H1 (cell line): Measurements from ENCODE around the gene GRIK4. TPM values are rescaled to one million over a fixed set of nuclear protein-coding genes. Genes with fewer than 3 reads are reported as not detected.

Experiments used
- CTCF ChIA-PET: fragments of 300-600 bp; sonication (Branson Sonifier 250); formaldehyde crosslinking; loops from one replicate; lab custom pipeline; 2021; ENCODE audit not compliant: partially characterized antibody; lab: Charles Lee
- POLR2A ChIA-PET: fragments of 300-600 bp; sonication (Branson Sonifier 250); formaldehyde crosslinking; loops from one replicate; lab custom pipeline; 2021; ENCODE audit warnings: inconsistent platforms; ENCODE audit not compliant: partially characterized antibody; lab: Charles Lee
- DNase-seq, 2 experiments: peaks; one replicate each; pipeline versions ENCODE4 v3.0.0 to v3.0.0-alpha.2; 2010 to 2022; ENCODE audit warnings: low spot score in 2 of 2, low read depth in 1 of 2, mixed read lengths in 1 of 2
- FAIRE-seq: peaks from 2 replicates; lab custom pipeline; 2011; peaks lifted over from hg19 to GRCh38; lab: Jason Lieb, UNC
- H2AFZ ChIP-seq: 2 replicates; pipeline ENCODE4 v1.8.1; 2012; ENCODE audit warnings: low read length, inconsistent platforms
- H2AK5ac ChIP-seq: 2 replicates; pipeline ENCODE4 v1.6.1; 2013; ENCODE audit warnings: low read depth, low read length
- H2BK120ac ChIP-seq: replicated peaks from 2 replicates; pipeline ENCODE3; 2013; ENCODE audit warnings: low read depth, low read length, inconsistent platforms
- H2BK12ac ChIP-seq: 2 replicates; pipeline ENCODE4 v1.6.1; 2013; ENCODE audit warnings: low read depth, low read length
- H2BK15ac ChIP-seq: 2 replicates; pipeline ENCODE4 v1.6.1; 2013; ENCODE audit warnings: low read length
- H2BK20ac ChIP-seq: 2 replicates; pipeline ENCODE4 v1.6.1; 2013; ENCODE audit warnings: low read length
- H2BK5ac ChIP-seq: 2 replicates; pipeline ENCODE4 v1.6.1; 2013; ENCODE audit warnings: low read depth, low read length
- H3K14ac ChIP-seq: 2 replicates; pipeline ENCODE4 v1.6.1; 2013; ENCODE audit warnings: inconsistent platforms; ENCODE audit not compliant: insufficient read length
- H3K18ac ChIP-seq: 2 replicates; pipeline ENCODE4 v1.6.1; 2013; ENCODE audit warnings: low read length; ENCODE audit errors: extremely low read depth
- H3K23ac ChIP-seq: 2 replicates; pipeline ENCODE4 v1.6.1; 2013; ENCODE audit warnings: inconsistent platforms; ENCODE audit not compliant: insufficient read length
- H3K23me2 ChIP-seq: 2 replicates; pipeline ENCODE4 v1.6.1; 2013; ENCODE audit warnings: low read depth, low read length
- H3K27ac ChIP-seq: 2 replicates; pipeline ENCODE4 v1.6.1; 2011; ENCODE audit warnings: low read depth, low read length, inconsistent platforms
- H3K27me3 ChIP-seq, 4 experiments: replicated peaks in 1 of 4; 1 replicate in 1 of 4; 2 replicates in 3 of 4; pipeline versions ENCODE4 v1.6.1 to v1.8.1; 2011 to 2013; ENCODE audit warnings: low read length in 3 of 4, mild to moderate bottlenecking in 3 of 4, inconsistent platforms in 2 of 4, mixed read lengths in 2 of 4, moderate library complexity in 1 of 4; ENCODE audit not compliant: control insufficient read depth in 3 of 4, insufficient read depth in 3 of 4; ENCODE audit errors: extremely low read depth in 1 of 4
- H3K36me3 ChIP-seq, 4 experiments: 2 replicates each; pipeline versions ENCODE4 v1.6.1 to v1.8.1; 2011 to 2013; ENCODE audit warnings: mild to moderate bottlenecking in 4 of 4, low read length in 3 of 4, moderate library complexity in 2 of 4, control low read depth in 1 of 4, inconsistent platforms in 1 of 4; ENCODE audit not compliant: insufficient read depth in 4 of 4, control insufficient read depth in 2 of 4
- H3K4ac ChIP-seq: replicated peaks from 2 replicates; pipeline ENCODE3; 2013; ENCODE audit warnings: low read length, low read depth, mixed read lengths, inconsistent platforms; ENCODE audit not compliant: insufficient read length
- H3K4me1 ChIP-seq, 4 experiments: replicated peaks in 1 of 4; 1 replicate in 1 of 4; 2 replicates in 3 of 4; pipeline versions ENCODE4 v1.6.1 to v1.8.1; 2011 to 2013; ENCODE audit warnings: low read length in 3 of 4, inconsistent platforms in 2 of 4, mixed read lengths in 1 of 4; ENCODE audit not compliant: insufficient read depth in 4 of 4, control insufficient read depth in 3 of 4
- H3K4me2 ChIP-seq, 2 experiments: 2 replicates each; pipeline versions ENCODE4 v1.6.1 to v1.8.1; 2011 to 2013; ENCODE audit warnings: low read depth in 2 of 2, low read length in 2 of 2, control low read depth in 1 of 2, inconsistent platforms in 1 of 2, mild to moderate bottlenecking in 1 of 2; ENCODE audit not compliant: insufficient read depth in 1 of 2
- H3K4me3 ChIP-seq, 4 experiments: fragments of 200-600, 300-600 bp in 1 of 4; sonication (generic), shearing (Covaris generic), sonication (Bioruptor Twin) in 1 of 4; 2 replicates each; pipeline versions ENCODE4 v1.5.1 to v1.8.1; 2011 to 2016; ENCODE audit warnings: low read length in 4 of 4, low read depth in 3 of 4, control low read depth in 2 of 4, inconsistent platforms in 2 of 4, mild to moderate bottlenecking in 2 of 4, mixed read lengths in 1 of 4, moderate library complexity in 1 of 4; ENCODE audit not compliant: insufficient read depth in 2 of 4; ENCODE audit errors: extremely low read depth in 1 of 4
- H3K56ac ChIP-seq: replicated peaks from 2 replicates; pipeline ENCODE3; 2013; ENCODE audit warnings: low read depth, mild to moderate bottlenecking, mixed read lengths, low read length, inconsistent platforms; ENCODE audit not compliant: insufficient read length
- H3K79me1 ChIP-seq: 2 replicates; pipeline ENCODE4 v1.6.1; 2013; ENCODE audit warnings: low read depth, low read length, control low read depth
- H3K79me2 ChIP-seq, 2 experiments: 2 replicates each; pipeline versions ENCODE4 v1.6.1 to v1.8.1; 2012 to 2013; ENCODE audit warnings: low read length in 2 of 2, mild to moderate bottlenecking in 2 of 2, inconsistent platforms in 1 of 2; ENCODE audit not compliant: insufficient read depth in 2 of 2, control insufficient read depth in 1 of 2
- H3K9ac ChIP-seq, 4 experiments: replicated peaks in 1 of 4; 1 replicate in 1 of 4; 2 replicates in 3 of 4; pipeline versions ENCODE4 v1.6.1 to v1.8.1; 2011 to 2013; ENCODE audit warnings: low read depth in 3 of 4, low read length in 3 of 4, control low read depth in 2 of 4, mild to moderate bottlenecking in 2 of 4, moderate library complexity in 2 of 4, inconsistent platforms in 1 of 4; ENCODE audit errors: extremely low read depth in 1 of 4
- H3K9me3 ChIP-seq, 2 experiments: 2 replicates each; pipeline versions ENCODE4 v1.6.1 to v1.8.1; 2012 to 2013; ENCODE audit warnings: mild to moderate bottlenecking in 2 of 2, moderate library complexity in 2 of 2, control low read depth in 1 of 2, inconsistent platforms in 1 of 2, low read depth in 1 of 2, low read length in 1 of 2, mixed read lengths in 1 of 2; ENCODE audit not compliant: insufficient read depth in 2 of 2
- H4K20me1 ChIP-seq, 2 experiments: replicated peaks in 1 of 2; 2 replicates each; pipeline versions ENCODE3 to v1.8.1; 2011 to 2013; ENCODE audit warnings: inconsistent platforms in 2 of 2, low read length in 2 of 2, mild to moderate bottlenecking in 1 of 2; ENCODE audit not compliant: insufficient read depth in 2 of 2, control insufficient read depth in 1 of 2
- H4K5ac ChIP-seq: 2 replicates; pipeline ENCODE4 v1.6.1; 2013; ENCODE audit warnings: low read length, low read depth, mixed read lengths, inconsistent platforms; ENCODE audit not compliant: insufficient read length
- H4K8ac ChIP-seq: 2 replicates; pipeline ENCODE4 v1.8.0; 2013; ENCODE audit warnings: mild to moderate bottlenecking, moderate library complexity, low read length, inconsistent platforms; ENCODE audit not compliant: insufficient read depth; ENCODE audit errors: extremely low read depth
- H4K91ac ChIP-seq: replicated peaks from 2 replicates; pipeline ENCODE3; 2013; ENCODE audit warnings: low read length, mixed read lengths, inconsistent platforms; ENCODE audit not compliant: insufficient read length
- BRCA1 ChIP-seq: IDR thresholded peaks from 2 replicates; pipeline ENCODE4 v1.6.1; 2012; ENCODE audit warnings: low read depth, low read length, improper control_type of control experiment
- CHD1 ChIP-seq: IDR thresholded peaks from 2 replicates; pipeline ENCODE4 v1.6.1; 2012; ENCODE audit warnings: low read depth, low read length, improper control_type of control experiment
- EGR1 ChIP-seq: IDR thresholded peaks from 2 replicates; pipeline ENCODE4 v1.6.1; 2011; ENCODE audit warnings: low read depth, low read length, borderline replicate concordance
- KDM1A ChIP-seq: fragments of 200-600, 300-600 bp; sonication (generic); IDR thresholded peaks from 2 replicates; pipeline ENCODE4 v1.7.1; 2016; ENCODE audit warnings: mild to moderate bottlenecking, low read length, borderline replicate concordance
- KDM4A ChIP-seq: IDR thresholded peaks from one replicate; pipeline ENCODE4 v1.7.1; 2012; ENCODE audit warnings: low read depth, mild to moderate bottlenecking, moderate library complexity, low read length, inconsistent platforms; ENCODE audit not compliant: severe bottlenecking
- KDM5A ChIP-seq: fragments of 200-600 bp; IDR thresholded peaks from 2 replicates; pipeline ENCODE4 v1.7.1; 2012; ENCODE audit warnings: mild to moderate bottlenecking, low read length, inconsistent platforms, mixed read lengths
- MAFK ChIP-seq: IDR thresholded peaks from 2 replicates; pipeline ENCODE4 v1.6.1; 2012; ENCODE audit warnings: low read depth, mild to moderate bottlenecking, improper control_type of control experiment, low read length
- NANOG ChIP-seq: IDR thresholded peaks from 2 replicates; pipeline ENCODE4 v1.6.1; 2011; ENCODE audit warnings: low read length, low read depth, mild to moderate bottlenecking, inconsistent platforms; ENCODE audit not compliant: insufficient read depth, poor library complexity, severe bottlenecking
- RBBP5 ChIP-seq: IDR thresholded peaks from 2 replicates; pipeline ENCODE4 v1.7.1; 2012; ENCODE audit warnings: low read depth, mild to moderate bottlenecking, inconsistent platforms, low read length, moderate library complexity, borderline replicate concordance
- RFX5 ChIP-seq: IDR thresholded peaks from 2 replicates; pipeline ENCODE4 v1.6.1; 2011; ENCODE audit warnings: low read depth, low read length, improper control_type of control experiment, borderline replicate concordance
- RNF2 ChIP-seq: fragments of 200-900, 300-1000 bp; sonication (generic); IDR thresholded peaks from 2 replicates; pipeline ENCODE4 v1.7.1; 2016; ENCODE audit warnings: borderline replicate concordance, low read depth, mild to moderate bottlenecking, antibody characterized with exemption, low read length; ENCODE audit not compliant: poor library complexity, severe bottlenecking; ENCODE audit errors: missing control alignments
- SP2 ChIP-seq: IDR thresholded peaks from 2 replicates; pipeline ENCODE4 v1.6.1; 2012; ENCODE audit warnings: mild to moderate bottlenecking, low read length, inconsistent platforms
- SRF ChIP-seq: IDR thresholded peaks from 2 replicates; pipeline ENCODE4 v1.6.1; 2011; ENCODE audit warnings: mild to moderate bottlenecking, low read depth, low read length, moderate library complexity
- WGBS, 2 experiments: shearing (Covaris generic) in 1 of 2; methylation state at CpG; one replicate each; pipeline versions ENCODE4 v1.1.6 to v1.1.7; 2013 to 2015; ENCODE audit warnings: low lambda C conversion rate in 2 of 2, mixed read lengths in 2 of 2, inconsistent platforms in 1 of 2, low coverage in 1 of 2, missing lambda C conversion rate in 1 of 2; ENCODE audit not compliant: insufficient replicate concordance in 2 of 2, insufficient coverage in 1 of 2, insufficient read length in 1 of 2; ENCODE audit errors: extremely low coverage in 1 of 2, missing lambda C conversion rate in 1 of 2; 5-methylcytosine and 5-hydroxymethylcytosine counted together
- polyA plus RNA-seq, 7 experiments: library from polyadenylated mRNA; depleted of rRNA in 3 of 7; stranded (reverse) in 5 of 7; unstranded in 2 of 7; fragments of >200 nt in 5 of 7; fragments of 200-250 nt in 2 of 7; gene quantifications; 1 replicate in 5 of 7; 2 replicates in 1 of 7; 4 replicates in 1 of 7; pipeline versions ENCODE4 v1.2.1 to v1.2.3, GENCODE V29; 2011 to 2013; ENCODE audit warnings: missing spikeins in 2 of 7, mixed read lengths in 2 of 7
- total RNA-seq: library from RNA; stranded (reverse); fragmentation: NEBNext Ultra II Directional; extraction: Animal tissue kit (Norgen Biotek cat#: 25700); gene quantifications from 2 replicates; pipeline ENCODE4 v1.2.1, GENCODE V29; 2021
- TF ChIP-seq, protein P1 (sequence below): IDR thresholded peaks from 2 replicates; pipeline ENCODE4 v1.6.1; 2011; ENCODE audit warnings: low read depth, mild to moderate bottlenecking, low read length; ENCODE audit not compliant: insufficient read depth

The GRIK4 gene
- total and polyA plus RNA-seq, 2 of the 8 experiments (the other 6 are each of a cell fraction or from before 2014, with no cell fraction given) = 1.2 to 2.9 TPM

DNA sequence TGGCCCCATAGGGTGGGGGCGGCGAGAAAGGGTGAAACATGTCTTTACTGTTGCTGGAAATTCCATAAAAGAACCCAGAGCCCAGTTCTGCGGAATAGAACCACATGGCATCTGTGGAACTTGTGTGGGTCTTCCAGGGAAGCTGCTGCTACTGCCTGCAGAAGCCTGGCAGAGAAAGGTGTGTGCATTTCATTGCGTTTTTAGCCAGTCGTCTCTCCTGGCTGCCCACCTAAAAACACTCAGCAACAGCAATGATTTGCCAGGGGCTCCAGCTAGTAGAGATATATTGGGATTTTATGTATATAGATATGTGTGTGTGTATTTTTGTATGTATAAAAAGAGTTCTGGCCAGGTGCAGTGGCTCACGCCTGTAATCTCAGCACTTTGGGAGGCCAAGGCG lies 385.1 kb downstream of the GRIK4 start:
- Histone ChIP-seq H2BK120ac (no peak overlapping the region), H3K9ac (no peak overlapping the region), H3K23me2 (no peaks in the 10 kb centered on the region), H3K27ac (no peak overlapping the region), H3K27me3 (no peaks in the 10 kb centered on the region; a peak in 1 of 7 replicates), H3K23ac (no peak overlapping the region), H2BK15ac (no peak overlapping the region), H3K9me3 (no peaks in the 10 kb centered on the region), H4K20me1 (no peaks in the 10 kb centered on the region), H3K4me1 (peaks cover 0 to 7% (median 3%) of the 10 kb centered on the region in 4 experiments; a peak in 2 of 7 replicates), H3K4me2 (no peak overlapping the region), H4K5ac (no peak overlapping the region), H3K56ac (no peak overlapping the region), H3K79me2 (no peaks in the 10 kb centered on the region), H2AK5ac (no peak overlapping the region), H3K14ac (no peak overlapping the region), H4K91ac (no peak overlapping the region), H2BK20ac (no peak overlapping the region), H2BK12ac (no peak overlapping the region), H2BK5ac (no peak overlapping the region), H3K4me3 (no peak overlapping the region), H2AFZ (no peak overlapping the region), H3K36me3 (no peaks in the 10 kb centered on the region), H3K79me1 (no peaks in the 10 kb centered on the region), H3K18ac (no peak overlapping the region), H3K4ac (no peak overlapping the region), H4K8ac (no peak overlapping the region)
- FAIRE-seq = no peak
- CTCF ChIA-PET = interaction anchor here (0.9 to 2.2 kb wide), 2 partner anchors 16 to 33 kb away, joined by 3 to 8 read pairs; no protein-coding TSS in a partner anchor
- 85% methylated on average over 7 of the region's 7 CpGs; no CpG with 5 or more reads in 1 of the 2 experiments for WGBS, 2 experiments
- no peak for DNase-seq
- POLR2A ChIA-PET = no interaction called here
- TF ChIP-seq RNF2 = no peak
- no peak for TF ChIP-seq NANOG
- TF ChIP-seq EGR1 = no peak
- no peak for TF ChIP-seq RBBP5
- TF ChIP-seq MAFK = no peak
- TF ChIP-seq BRCA1 = no peak
- no peak for TF ChIP-seq SP2
- TF ChIP-seq RFX5 = no peak
- no peak for TF ChIP-seq SRF
- TF ChIP-seq CHD1 = no peak
- TF ChIP-seq KDM4A = no peak
- no peak for TF ChIP-seq KDM1A
- TF ChIP-seq, protein P1, sequence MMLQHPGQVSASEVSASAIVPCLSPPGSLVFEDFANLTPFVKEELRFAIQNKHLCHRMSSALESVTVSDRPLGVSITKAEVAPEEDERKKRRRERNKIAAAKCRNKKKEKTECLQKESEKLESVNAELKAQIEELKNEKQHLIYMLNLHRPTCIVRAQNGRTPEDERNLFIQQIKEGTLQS = no peak
- TF ChIP-seq KDM5A = no peak
